Measurements from ENCODE around the gene AMPD3.

AMPD3 gene

GRCh38 chr11:10484461-10485180 is 29.6 kb downstream of the AMPD3 start:
- no peak for TF ChIP-seq CTCF (conservative IDR thresholded peaks at IDR 0.05)
- no peak for TF ChIP-seq ZFX (IDR thresholded peaks at IDR 0.05)
- H3K27ac ChIP-seq: no peak overlapping the region

- TF ChIP-seq ZFX (IDR thresholded peaks at IDR 0.05) (no peak), CTCF (conservative IDR thresholded peaks at IDR 0.05) (no peak)
- H3K27ac ChIP-seq: no peak overlapping the region
These were observed 30.6 kb downstream of the AMPD3 start for GRCh38 chr11:10485646-10486045.

GRCh38 chr11:10486161-10486840 is 31.2 kb downstream of the AMPD3 start:
- no peak overlapping the region for H3K27ac ChIP-seq
- TF ChIP-seq ZFX (IDR thresholded peaks at IDR 0.05): no peak
- no peak for TF ChIP-seq CTCF (conservative IDR thresholded peaks at IDR 0.05)

- no peak overlapping the region for H3K27ac ChIP-seq
These were observed 32.1 kb downstream of the AMPD3 start for GRCh38 chr11:10487002-10487647.

GRCh38 chr11:10488121-10488933 is 33.3 kb downstream of the AMPD3 start:
- no peak overlapping the region for H3K27ac ChIP-seq
- no peak for TF ChIP-seq ZFX (IDR thresholded peaks at IDR 0.05)
- no peak for TF ChIP-seq CTCF (conservative IDR thresholded peaks at IDR 0.05)

More at GRCh38 chr11:10487002-10487647, 32.1 kb downstream of the AMPD3 start:
- TF ChIP-seq CTCF (conservative IDR thresholded peaks at IDR 0.05): no peak
- TF ChIP-seq ZFX (IDR thresholded peaks at IDR 0.05): no peak

GRCh38 chr11:10488934-10489691 is 34.0 kb downstream of the AMPD3 start:
- TF ChIP-seq CTCF (conservative IDR thresholded peaks at IDR 0.05) (no peak), ZFX (IDR thresholded peaks at IDR 0.05) (no peak)
- no peak overlapping the region for H3K27ac ChIP-seq

All from C4-2B (cell line).